Neutrophil (primary cell): ENCODE measurements around the gene ZNF296.

Experiments
- H3K27ac ChIP-seq: fragments of 200-600 bp; sonication (generic); 2 replicates; pipeline ENCODE4 v1.5.1; 2016; ENCODE audit warnings: mild to moderate bottlenecking, moderate library complexity
- H3K27me3 ChIP-seq: fragments of 200-600 bp; sonication (generic); 2 replicates; pipeline ENCODE4 v1.6.0; 2016; ENCODE audit warnings: mild to moderate bottlenecking
- H3K36me3 ChIP-seq: fragments of 200-600 bp; sonication (generic); 2 replicates; pipeline ENCODE4 v1.5.1; 2017
- H3K4me1 ChIP-seq, 2 experiments: fragments of 200-600 bp in 1 of 2; sonication (generic) in 1 of 2; 1 replicate in 1 of 2; 2 replicates in 1 of 2; pipeline versions ENCODE4 v1.5.1 to v1.6.1; 2013 to 2016; ENCODE audit warnings: low read depth in 1 of 2, low read length in 1 of 2, mild to moderate bottlenecking in 1 of 2, moderate library complexity in 1 of 2; ENCODE audit not compliant: control insufficient read depth in 1 of 2, insufficient read depth in 1 of 2
- H3K4me3 ChIP-seq, 2 experiments: fragments of 200-600 bp in 1 of 2; sonication (generic) in 1 of 2; 1 replicate in 1 of 2; 2 replicates in 1 of 2; pipeline ENCODE4 v1.5.1; 2013 to 2016; ENCODE audit warnings: low read depth in 1 of 2, low read length in 1 of 2, mild to moderate bottlenecking in 1 of 2, moderate library complexity in 1 of 2
- H3K9me3 ChIP-seq: fragments of 200-600 bp; sonication (generic); 2 replicates; pipeline ENCODE4 v1.5.1; 2016
- CTCF ChIP-seq: fragments of 200-600 bp; sonication (generic); IDR thresholded peaks from 2 replicates; pipeline ENCODE4 v1.5.1; 2016; ENCODE audit warnings: antibody characterized with exemption

The ZNF296 gene

GRCh38 chr19:45087531-45087930, 11.3 kb upstream of the ZNF296 start:
- Histone ChIP-seq H3K36me3 (peaks cover 18% of the 10 kb centered on the region), H3K27ac (no peak overlapping the region), H3K4me3 (no peak overlapping the region), H3K27me3 (no peaks in the 10 kb centered on the region), H3K9me3 (no peaks in the 10 kb centered on the region), H3K4me1 (peaks cover 13 to 14% of the 10 kb centered on the region in 2 experiments)
- no peak for TF ChIP-seq CTCF

- Histone ChIP-seq H3K27me3 (no peaks in the 10 kb centered on the region), H3K36me3 (peaks cover 29% of the 10 kb centered on the region), H3K9me3 (no peaks in the 10 kb centered on the region), H3K27ac (no peak overlapping the region), H3K4me1 (peaks cover 5% of the 10 kb centered on the region in 2 experiments), H3K4me3 (no peak overlapping the region)
- no peak for TF ChIP-seq CTCF
Measured at GRCh38 chr19:45086480-45086879, 10.2 kb upstream of the ZNF296 start.

DNA sequence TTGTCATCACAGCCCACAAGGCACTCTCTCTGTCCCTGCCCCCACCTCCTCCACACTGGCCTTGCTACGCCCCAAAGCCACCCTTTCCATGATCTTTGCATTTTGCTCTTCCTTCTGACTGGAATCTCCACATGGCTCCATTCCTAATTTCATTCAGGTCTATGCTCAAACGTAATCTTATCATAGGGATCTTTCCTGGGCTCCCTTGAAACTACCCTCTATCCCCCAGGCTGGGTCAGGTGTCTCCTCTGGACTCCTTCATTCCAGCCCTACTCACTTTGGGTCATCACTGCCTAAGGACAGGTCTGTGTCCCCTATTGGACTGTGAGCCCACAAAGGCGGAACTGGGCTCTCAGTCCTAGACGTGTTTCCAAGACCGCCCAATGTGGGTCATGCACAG, 5.9 kb upstream of the ZNF296 start:
- Histone ChIP-seq H3K27ac (no peak overlapping the region), H3K27me3 (no peaks in the 10 kb centered on the region), H3K9me3 (no peaks in the 10 kb centered on the region), H3K4me1 (peaks cover 25 to 30% of the 10 kb centered on the region in 2 experiments), H3K4me3 (no peak overlapping the region), H3K36me3 (peaks cover 16% of the 10 kb centered on the region)
- no peak for TF ChIP-seq CTCF

- Histone ChIP-seq H3K36me3 (peaks cover 11% of the 10 kb centered on the region), H3K27ac (peak overlapping the region; percentile 62), H3K4me3 (peak overlapping the region; percentile 67 to 68), H3K9me3 (no peaks in the 10 kb centered on the region), H3K27me3 (no peaks in the 10 kb centered on the region), H3K4me1 (peaks cover 40 to 43% of the 10 kb centered on the region in 2 experiments)
- no peak for TF ChIP-seq CTCF
Measured at GRCh38 chr19:45079911-45080370, 3.7 kb upstream of the ZNF296 start.

GRCh38 chr19:45079063-45079910, 3.0 kb upstream of the ZNF296 start, which contains the start of gene GEMIN7:
Gene GEMIN7 (plus strand): TSS chr19:45079260. CDS start chr19:45090115, 10,855 bp downstream.
- TF ChIP-seq CTCF = peak; percentile 29
- peak within 1 kb of the TSS; percentile 62 for H3K27ac ChIP-seq
- peaks cover 46 to 50% of the 10 kb centered on the region in 2 experiments for H3K4me1 ChIP-seq
- peak within 1 kb of the TSS; percentile 67 to 68 for H3K4me3 ChIP-seq
- H3K9me3 ChIP-seq = no peaks in the 10 kb centered on the region
- H3K36me3 ChIP-seq = peaks cover 11% of the 10 kb centered on the region
- no peaks in the 10 kb centered on the region for H3K27me3 ChIP-seq
